Hepatocyte (in vitro differentiated cells): ENCODE data around the gene CNBP.

Source experiments
- CTCF ChIP-seq: fragments of 200-600 bp; sonication (generic); IDR thresholded peaks from 2 replicates; pipeline ENCODE4 v1.5.1; 2016; ENCODE audit warnings: antibody characterized with exemption, mild to moderate bottlenecking; ENCODE audit not compliant: poor library complexity
- EZH2 ChIP-seq: fragments of 200-600 bp; sonication (generic); IDR thresholded peaks from 2 replicates; pipeline ENCODE4 v1.6.1; 2016; ENCODE audit warnings: antibody characterized with exemption, mild to moderate bottlenecking, borderline replicate concordance
- EZH2phosphoT487 ChIP-seq: fragments of 200-600 bp; sonication (generic); IDR thresholded peaks from one replicate; pipeline ENCODE4 v1.6.1; 2018; ENCODE audit warnings: antibody characterized with exemption, mild to moderate bottlenecking, low read depth, moderate library complexity; ENCODE audit not compliant: unreplicated experiment, severe bottlenecking

- TF ChIP-seq CTCF, result no peak
- no peak for TF ChIP-seq EZH2
- TF ChIP-seq EZH2phosphoT487, result no peak
Measured at GRCh38 chr3:129130291-129130813, 53.3 kb downstream of the CNBP start.
